ENCODE data around the gene MYF6.
"Not testable (repeated sequence)": the region's sequence is repeated elsewhere in the genome, so short reads cannot be mapped to it uniquely, and the experiment has no call there.

The MYF6 gene

DNA sequence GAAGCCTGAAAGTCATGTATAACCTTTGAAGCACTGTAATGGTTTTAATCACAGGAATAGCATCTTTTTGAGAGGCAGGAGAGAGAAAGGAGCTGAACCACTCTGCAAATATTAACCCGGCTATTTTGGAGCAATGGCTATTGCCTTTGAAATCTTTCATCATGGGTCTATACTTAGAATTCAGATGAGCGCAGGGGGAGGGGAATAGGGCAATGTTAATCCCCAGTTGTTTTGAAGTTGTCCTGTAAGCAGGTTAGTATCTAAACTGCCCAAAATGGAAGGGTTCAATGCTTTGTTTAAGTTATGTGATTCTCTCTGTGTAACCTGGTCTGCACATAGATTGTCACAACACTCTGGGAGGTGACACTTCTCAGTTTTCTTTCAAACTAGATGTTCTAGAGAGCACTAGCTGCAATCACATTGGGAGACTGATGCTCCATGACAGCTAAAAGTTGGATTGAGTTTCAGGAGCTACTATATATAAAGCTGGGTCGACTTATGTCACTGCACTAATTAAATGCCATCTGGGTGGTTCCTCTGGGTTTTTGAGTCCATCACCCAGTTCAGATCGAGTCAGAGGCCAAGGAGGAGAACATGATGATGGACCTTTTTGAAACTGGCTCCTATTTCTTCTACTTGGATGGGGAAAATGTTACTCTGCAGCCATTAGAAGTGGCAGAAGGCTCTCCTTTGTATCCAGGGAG, at the start of gene MYF6:
TSS of gene MYF6 (plus strand) at position 509 of the 704 bp plus-strand sequence. CDS start at position 595, 86 bp downstream.
- TF ChIP-seq, protein P1, sequence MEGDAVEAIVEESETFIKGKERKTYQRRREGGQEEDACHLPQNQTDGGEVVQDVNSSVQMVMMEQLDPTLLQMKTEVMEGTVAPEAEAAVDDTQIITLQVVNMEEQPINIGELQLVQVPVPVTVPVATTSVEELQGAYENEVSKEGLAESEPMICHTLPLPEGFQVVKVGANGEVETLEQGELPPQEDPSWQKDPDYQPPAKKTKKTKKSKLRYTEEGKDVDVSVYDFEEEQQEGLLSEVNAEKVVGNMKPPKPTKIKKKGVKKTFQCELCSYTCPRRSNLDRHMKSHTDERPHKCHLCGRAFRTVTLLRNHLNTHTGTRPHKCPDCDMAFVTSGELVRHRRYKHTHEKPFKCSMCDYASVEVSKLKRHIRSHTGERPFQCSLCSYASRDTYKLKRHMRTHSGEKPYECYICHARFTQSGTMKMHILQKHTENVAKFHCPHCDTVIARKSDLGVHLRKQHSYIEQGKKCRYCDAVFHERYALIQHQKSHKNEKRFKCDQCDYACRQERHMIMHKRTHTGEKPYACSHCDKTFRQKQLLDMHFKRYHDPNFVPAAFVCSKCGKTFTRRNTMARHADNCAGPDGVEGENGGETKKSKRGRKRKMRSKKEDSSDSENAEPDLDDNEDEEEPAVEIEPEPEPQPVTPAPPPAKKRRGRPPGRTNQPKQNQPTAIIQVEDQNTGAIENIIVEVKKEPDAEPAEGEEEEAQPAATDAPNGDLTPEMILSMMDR (IDR thresholded peaks at IDR 0.05), result no peak
- no peak for DNase-seq (ENCODE audit: low spot score)
- Histone ChIP-seq H3K27ac (no peak within 1 kb of the TSS), H3K4me3 (no peak within 1 kb of the TSS)

DNA sequence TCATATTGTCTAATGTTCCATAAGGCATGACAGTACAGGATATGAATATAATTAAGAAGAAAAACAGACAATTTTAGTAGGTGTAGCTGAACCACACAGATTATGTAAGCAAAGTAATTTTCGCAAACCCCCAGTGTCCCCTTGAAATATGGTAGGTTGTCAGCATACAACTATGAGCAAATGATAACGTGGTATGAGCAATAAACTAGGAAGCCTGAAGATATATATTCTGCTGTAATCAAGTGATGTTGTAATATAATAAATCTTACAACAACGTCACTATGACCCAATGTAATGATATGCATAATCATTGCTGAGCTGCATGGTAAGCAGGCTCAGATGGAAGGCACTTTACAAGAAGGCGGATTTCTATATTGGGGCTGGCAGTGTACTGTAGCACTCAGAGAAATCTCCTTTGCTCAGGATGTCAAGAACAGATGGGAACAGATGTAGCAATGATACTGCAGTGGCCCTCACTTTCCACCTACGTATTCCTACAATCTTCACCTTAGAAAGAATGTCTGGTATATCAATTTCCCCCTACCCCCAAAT, 47.8 kb upstream of the MYF6 start:
- no peak overlapping the region for H3K27ac ChIP-seq
- DNase-seq (ENCODE audit: low spot score), result no peak
- no peak overlapping the region for H3K4me3 ChIP-seq
- TF ChIP-seq, protein P1 (IDR thresholded peaks at IDR 0.05), result no peak

DNA sequence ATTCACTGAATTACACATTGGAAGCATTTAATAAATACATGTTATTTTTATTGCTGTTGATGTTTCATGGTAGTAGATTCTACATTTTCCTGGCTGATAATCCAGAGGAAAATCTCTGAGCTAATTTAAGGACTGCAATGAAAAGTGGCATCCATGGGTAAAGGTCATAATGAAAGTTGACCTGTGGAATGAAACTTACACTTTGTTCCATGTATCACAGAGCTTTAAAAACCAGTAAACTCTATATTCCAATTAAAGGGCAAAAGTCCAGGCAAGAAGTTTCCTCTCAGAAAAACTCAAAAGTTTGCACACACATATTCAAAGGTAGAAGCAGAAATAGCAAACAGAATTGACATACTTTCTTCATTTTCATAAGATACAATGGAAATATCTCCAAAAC, 44.8 kb upstream of the MYF6 start:
- TF ChIP-seq, protein P1 (IDR thresholded peaks at IDR 0.05), result no peak
- DNase-seq (ENCODE audit: low spot score), result no peak
- Histone ChIP-seq H3K27ac (no peak overlapping the region), H3K4me3 (no peak overlapping the region)

DNA sequence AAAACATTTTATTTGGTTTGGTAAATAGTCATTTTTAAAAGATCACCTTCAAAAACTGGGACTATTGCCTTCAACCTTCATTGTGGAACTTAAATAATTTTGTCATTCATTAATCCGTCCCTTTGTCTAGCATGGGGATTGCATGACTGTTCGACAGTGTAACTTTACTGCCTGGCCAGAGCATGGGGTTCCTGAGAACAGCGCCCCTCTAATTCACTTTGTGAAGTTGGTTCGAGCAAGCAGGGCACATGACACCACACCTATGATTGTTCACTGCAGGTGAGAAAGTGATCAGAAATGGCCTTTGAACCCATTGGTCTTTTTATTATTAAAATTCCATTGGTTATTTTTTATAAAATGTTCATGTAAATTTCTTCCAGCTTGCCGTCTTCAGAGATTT, 37.2 kb upstream of the MYF6 start:
- no peak for DNase-seq (ENCODE audit: low spot score)
- TF ChIP-seq, protein P1 (IDR thresholded peaks at IDR 0.05), result no peak
- Histone ChIP-seq H3K27ac (no peak overlapping the region), H3K4me3 (no peak overlapping the region)

DNA sequence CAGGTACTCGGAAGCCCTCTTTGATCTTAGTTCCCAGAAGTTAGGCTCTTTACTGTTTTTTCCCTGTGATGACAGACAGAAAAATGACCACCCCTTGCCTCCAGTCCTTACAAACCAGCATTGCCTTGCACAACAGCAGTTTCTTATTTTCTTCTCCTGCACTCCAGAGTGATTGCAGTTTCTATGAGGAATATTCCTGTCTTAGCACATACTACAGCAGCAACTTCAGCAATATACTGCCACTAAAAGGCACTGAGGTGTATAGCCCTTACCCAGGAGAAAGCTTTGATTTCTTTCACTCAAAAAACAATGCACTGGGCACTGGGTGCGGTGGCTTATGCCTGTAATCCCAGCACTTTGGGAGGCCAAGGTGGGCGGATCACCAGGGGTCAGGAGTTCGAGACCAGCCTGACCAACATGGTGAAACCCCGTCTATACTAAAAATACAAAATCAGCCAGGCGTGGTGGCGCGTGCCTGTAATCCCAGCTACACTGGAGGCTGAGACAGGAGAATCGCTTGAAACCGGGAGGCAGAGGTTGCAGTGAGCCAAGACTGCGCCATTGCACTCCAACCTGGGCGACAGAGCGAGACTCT, 31.3 kb upstream of the MYF6 start:
- not testable (repeated sequence) for DNase-seq (ENCODE audit: low spot score); H3K27ac ChIP-seq; H3K4me3 ChIP-seq

DNA sequence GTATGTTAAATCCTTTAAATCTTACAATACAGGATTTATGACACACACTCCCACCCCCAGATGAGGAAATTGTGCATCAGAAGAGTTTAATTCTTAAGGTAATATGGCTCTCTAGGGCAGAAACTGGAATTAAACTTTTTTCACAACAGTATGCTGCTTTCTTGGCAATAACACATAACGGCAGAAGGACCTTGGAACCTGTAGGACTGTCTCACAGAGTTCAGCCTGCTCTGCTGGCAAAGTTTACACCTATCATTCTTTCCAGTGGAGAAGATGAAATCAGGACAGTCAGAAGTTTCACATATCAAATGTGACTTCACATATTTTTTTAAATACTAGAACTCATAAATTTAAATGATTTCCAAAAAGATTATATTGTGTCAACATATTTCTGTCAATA, 30.6 kb upstream of the MYF6 start:
- H3K27ac ChIP-seq, result no peak overlapping the region
- TF ChIP-seq, protein P1 (IDR thresholded peaks at IDR 0.05), result no peak
- H3K4me3 ChIP-seq, result no peak overlapping the region
- no peak for DNase-seq (ENCODE audit: low spot score)

DNA sequence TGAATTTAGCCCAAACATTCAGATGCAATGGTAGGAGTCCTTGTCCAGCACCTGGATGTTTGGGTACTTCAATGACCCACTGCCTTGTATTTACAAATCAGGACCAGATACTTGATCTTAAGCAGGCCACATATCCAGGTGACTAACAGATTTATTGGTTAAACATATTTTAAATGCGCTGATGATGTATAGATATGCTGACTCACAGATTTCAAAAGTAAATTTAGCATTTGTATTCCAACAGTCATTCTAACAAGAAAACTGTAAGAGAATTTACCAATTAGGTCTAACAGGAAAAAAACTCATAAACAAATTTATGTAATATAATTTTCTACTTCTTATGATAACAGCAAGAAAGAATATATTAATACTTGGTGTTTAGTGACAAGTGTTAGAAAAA, 29.4 kb upstream of the MYF6 start:
- Histone ChIP-seq H3K4me3 (no peak overlapping the region), H3K27ac (no peak overlapping the region)
- TF ChIP-seq, protein P1 (IDR thresholded peaks at IDR 0.05), result no peak
- no peak for DNase-seq (ENCODE audit: low spot score)

Measured in coronary artery (tissue), 2 donors.